NB4 (cell line): ENCODE measurements around the gene ABHD14A.

Source experiments
- CTCF ChIP-seq: IDR thresholded peaks from one replicate; pipeline ENCODE4 v1.5.1; 2012; ENCODE audit warnings: low read depth, low read length
- MAX ChIP-seq: IDR thresholded peaks from 2 replicates; pipeline ENCODE4 v1.6.1; 2011; ENCODE audit warnings: low read depth, low read length

GRCh38 chr3:51944451-51945021 lies 30.3 kb upstream of the ABHD14A start:
- TF ChIP-seq MAX (no peak), CTCF (no peak)
